GM18870 (cell line): ENCODE measurements around the gene LMOD1.
"Not testable (repeated sequence)": the region's sequence is repeated elsewhere in the genome, so short reads cannot be mapped to it uniquely, and the experiment has no call there.

ENCODE experiments used
- ATAC-seq: cut with Tn5 transposase; IDR thresholded peaks from one replicate; pipeline ENCODE4 v1.9.1; 2021; ENCODE audit warnings: moderate library complexity; ENCODE audit not compliant: unreplicated experiment

The LMOD1 gene

GRCh38 chr1:201946224-201946908, at the start of gene LMOD1:
TSS of gene LMOD1 (minus strand) at chr1:201946548. CDS start at chr1:201946340, 208 bp downstream.
- ATAC-seq: no peak

- ATAC-seq: no peak
These were observed 44.1 kb upstream of the LMOD1 start for GRCh38 chr1:201990427-201990826.

GRCh38 chr1:201989354-201990128, 43.2 kb upstream of the LMOD1 start:
- ATAC-seq: no peak

GRCh38 chr1:201988601-201989000, 42.3 kb upstream of the LMOD1 start:
- ATAC-seq: no peak

- no peak for ATAC-seq
These were observed 39.0 kb upstream of the LMOD1 start for GRCh38 chr1:201985355-201985754.

GRCh38 chr1:201984446-201984845, 38.1 kb upstream of the LMOD1 start:
- no peak for ATAC-seq

- peak; percentile 19 for ATAC-seq
These were observed 37.0 kb upstream of the LMOD1 start for GRCh38 chr1:201983380-201983805.

GRCh38 chr1:201982623-201983379, 36.5 kb upstream of the LMOD1 start, which contains the start of gene RNPEP:
TSS of gene RNPEP (plus strand) at chr1:201982648. CDS start at chr1:201982667, 19 bp downstream.
- ATAC-seq: peak; percentile 42

GRCh38 chr1:201982082-201982622, 35.8 kb upstream of the LMOD1 start:
- ATAC-seq: peak; percentile 51

- ATAC-seq: no peak
These were observed 24.2 kb upstream of the LMOD1 start for GRCh38 chr1:201970334-201971159.

GRCh38 chr1:201968202-201968925, 22.0 kb upstream of the LMOD1 start:
- no peak for ATAC-seq

GRCh38 chr1:201966171-201966570, 19.8 kb upstream of the LMOD1 start:
- ATAC-seq: no peak

GRCh38 chr1:201964261-201964660, 17.9 kb upstream of the LMOD1 start:
- ATAC-seq: no peak

GRCh38 chr1:201962382-201962781, 16.0 kb upstream of the LMOD1 start:
- ATAC-seq: not testable (repeated sequence)

- no peak for ATAC-seq
These were observed 12.0 kb upstream of the LMOD1 start for GRCh38 chr1:201958348-201958747.

- ATAC-seq: no peak
These were observed 9.4 kb upstream of the LMOD1 start for GRCh38 chr1:201955729-201956143.

GRCh38 chr1:201955009-201955728, 8.8 kb upstream of the LMOD1 start, which contains the start of gene TIMM17A:
TSS of gene TIMM17A (plus strand) at chr1:201955503. CDS start at chr1:201955527, 24 bp downstream.
- peak; percentile 98 for ATAC-seq

GRCh38 chr1:201954263-201955008, 8.1 kb upstream of the LMOD1 start:
- no peak for ATAC-seq
